Measurements from ENCODE around the gene BMP8A.

The BMP8A gene

DNA sequence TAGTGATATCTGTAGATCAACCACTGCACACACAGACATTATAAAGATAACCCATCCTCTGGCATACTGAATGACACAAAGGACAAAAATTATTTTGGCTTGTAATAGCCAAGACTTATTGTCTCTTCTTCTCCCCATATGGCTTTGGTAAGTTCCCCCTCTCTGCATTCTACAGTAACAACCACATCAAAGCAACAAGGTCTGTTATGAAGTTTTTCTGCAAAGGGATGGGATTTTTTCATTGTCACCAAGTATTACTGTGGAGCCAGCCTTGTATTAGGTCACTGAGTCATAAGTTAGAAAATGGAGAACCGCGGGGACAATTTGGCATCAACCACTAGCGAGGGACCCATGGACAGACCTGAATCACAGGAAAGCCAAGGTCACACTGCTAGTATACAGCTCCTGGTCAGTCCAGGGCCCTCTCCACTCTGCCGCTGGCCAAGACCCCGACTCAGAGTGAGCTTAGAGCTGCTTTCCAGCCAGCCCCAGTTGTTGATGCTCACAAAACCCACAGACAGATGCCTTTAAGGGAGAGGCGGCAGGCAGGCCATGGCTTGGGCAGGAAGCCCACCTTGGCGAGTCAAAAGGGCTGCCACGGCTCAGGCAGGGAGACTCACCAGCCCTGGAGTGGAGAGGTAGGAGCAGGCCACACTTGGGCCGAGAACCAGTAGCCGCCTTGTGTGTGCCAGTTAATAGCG lies 79.2 kb downstream of the BMP8A start:
- TF ChIP-seq, protein P1, sequence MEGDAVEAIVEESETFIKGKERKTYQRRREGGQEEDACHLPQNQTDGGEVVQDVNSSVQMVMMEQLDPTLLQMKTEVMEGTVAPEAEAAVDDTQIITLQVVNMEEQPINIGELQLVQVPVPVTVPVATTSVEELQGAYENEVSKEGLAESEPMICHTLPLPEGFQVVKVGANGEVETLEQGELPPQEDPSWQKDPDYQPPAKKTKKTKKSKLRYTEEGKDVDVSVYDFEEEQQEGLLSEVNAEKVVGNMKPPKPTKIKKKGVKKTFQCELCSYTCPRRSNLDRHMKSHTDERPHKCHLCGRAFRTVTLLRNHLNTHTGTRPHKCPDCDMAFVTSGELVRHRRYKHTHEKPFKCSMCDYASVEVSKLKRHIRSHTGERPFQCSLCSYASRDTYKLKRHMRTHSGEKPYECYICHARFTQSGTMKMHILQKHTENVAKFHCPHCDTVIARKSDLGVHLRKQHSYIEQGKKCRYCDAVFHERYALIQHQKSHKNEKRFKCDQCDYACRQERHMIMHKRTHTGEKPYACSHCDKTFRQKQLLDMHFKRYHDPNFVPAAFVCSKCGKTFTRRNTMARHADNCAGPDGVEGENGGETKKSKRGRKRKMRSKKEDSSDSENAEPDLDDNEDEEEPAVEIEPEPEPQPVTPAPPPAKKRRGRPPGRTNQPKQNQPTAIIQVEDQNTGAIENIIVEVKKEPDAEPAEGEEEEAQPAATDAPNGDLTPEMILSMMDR (IDR thresholded peaks at IDR 0.05; ENCODE audit: control insufficient read depth, extremely low read depth, insufficient read depth): no peak
- DNase-seq (ENCODE audit: low read depth): no peak
- H3K4me3 ChIP-seq (ENCODE audit: low read depth, low read length): no peak overlapping the region

DNA sequence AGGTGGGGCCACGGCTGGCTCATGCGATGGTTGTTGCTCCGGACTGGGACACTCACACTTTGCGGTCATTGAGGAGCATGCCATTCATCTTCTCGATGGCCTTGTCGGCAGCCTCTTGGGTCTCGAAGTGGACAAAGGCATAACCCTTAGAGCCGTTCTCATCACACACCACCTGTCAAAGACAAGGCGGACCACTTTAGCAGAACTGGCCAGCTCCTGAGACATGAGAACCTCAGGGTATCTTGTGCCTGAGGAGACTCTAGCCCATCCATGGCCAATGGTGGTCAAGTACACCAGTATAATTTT lies 79.7 kb downstream of the BMP8A start:
- no peak for DNase-seq (ENCODE audit: low read depth)
- TF ChIP-seq, protein P1 (IDR thresholded peaks at IDR 0.05; ENCODE audit: control insufficient read depth, extremely low read depth, insufficient read depth): no peak
- H3K4me3 ChIP-seq (ENCODE audit: low read depth, low read length): no peak overlapping the region

DNA sequence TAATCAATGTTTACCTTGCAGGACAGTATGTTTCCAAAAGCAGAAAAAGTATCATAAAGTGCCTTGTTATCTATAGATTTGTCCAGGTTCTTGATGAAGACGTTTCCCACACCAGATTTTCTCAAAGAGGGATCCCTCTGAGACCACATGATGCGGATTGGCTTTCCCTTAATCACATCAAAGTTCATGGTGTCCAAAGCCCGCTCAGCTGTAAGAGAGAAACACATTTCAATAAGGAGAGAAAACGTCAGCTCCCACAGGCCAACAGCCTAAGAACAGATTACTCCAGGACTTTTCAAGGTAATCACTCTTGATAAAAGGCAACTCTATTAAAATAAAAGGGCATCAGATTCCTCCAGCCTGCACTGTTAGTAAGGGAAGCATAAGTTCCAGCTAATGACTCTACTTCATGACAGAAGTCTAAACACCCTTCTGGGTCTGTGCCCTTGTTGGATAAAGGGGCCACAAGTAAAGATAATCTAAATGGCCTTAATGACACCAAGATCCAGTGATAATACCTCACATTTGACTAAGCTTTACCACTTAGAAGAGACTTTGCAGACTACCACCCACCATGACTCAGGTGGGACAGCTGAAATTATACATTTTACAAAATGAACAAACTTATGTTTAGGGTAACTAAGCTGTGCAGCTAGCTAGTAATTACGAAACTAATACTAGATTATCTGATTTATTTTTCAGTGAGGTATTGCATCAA lies 81.1 kb downstream of the BMP8A start:
- TF ChIP-seq, protein P1 (IDR thresholded peaks at IDR 0.05; ENCODE audit: control insufficient read depth, extremely low read depth, insufficient read depth): no peak
- DNase-seq (ENCODE audit: low read depth): no peak
- H3K4me3 ChIP-seq (ENCODE audit: low read depth, low read length): no peak overlapping the region

DNA sequence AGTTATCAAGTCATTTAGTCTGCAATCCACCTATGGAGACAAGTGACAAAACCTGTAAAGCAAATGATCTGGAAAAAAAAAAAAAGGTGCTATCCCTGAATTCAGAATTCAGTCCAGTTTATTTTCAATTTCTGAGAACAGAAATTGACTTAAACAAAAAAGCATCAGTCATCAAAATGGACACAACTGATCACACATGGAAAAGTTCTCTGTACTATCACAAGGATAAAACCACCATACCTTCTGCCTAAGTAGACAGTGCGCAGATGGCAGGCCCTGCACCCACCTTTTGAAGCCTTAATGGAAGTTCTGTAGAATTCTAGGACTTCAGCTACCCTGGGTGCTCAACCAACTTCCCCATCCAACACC lies 81.6 kb downstream of the BMP8A start:
- TF ChIP-seq, protein P1 (IDR thresholded peaks at IDR 0.05; ENCODE audit: control insufficient read depth, extremely low read depth, insufficient read depth): no peak
- H3K4me3 ChIP-seq (ENCODE audit: low read depth, low read length): no peak overlapping the region
- DNase-seq (ENCODE audit: low read depth): no peak

GRCh38 chr1:39573736-39574624 lies 82.5 kb downstream of the BMP8A start:
- TF ChIP-seq, protein P1 (IDR thresholded peaks at IDR 0.05; ENCODE audit: control insufficient read depth, extremely low read depth, insufficient read depth): no peak
- DNase-seq (ENCODE audit: low read depth): no peak
- H3K4me3 ChIP-seq (ENCODE audit: low read depth, low read length): peak overlapping the region; percentile 85

DNA sequence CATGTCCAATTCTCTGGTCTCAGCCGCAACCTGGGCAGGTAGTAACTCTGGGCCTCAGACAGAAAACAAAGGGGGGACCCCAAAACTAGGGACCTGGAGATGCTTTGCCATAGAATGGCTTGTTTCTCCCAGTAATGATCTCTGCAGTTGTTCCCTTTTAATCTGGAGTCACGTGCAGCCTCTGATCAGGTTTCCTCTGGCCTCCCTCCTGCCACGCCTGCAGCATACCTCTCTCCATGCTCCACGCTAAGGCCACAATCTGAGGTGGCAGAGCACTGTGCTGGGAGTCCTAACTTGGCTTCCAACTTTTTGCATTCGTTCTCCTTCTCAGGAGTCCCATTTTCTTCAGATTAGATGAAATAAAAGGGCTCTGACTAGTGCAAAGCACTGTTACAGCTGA lies 83.2 kb downstream of the BMP8A start:
- no peak for DNase-seq (ENCODE audit: low read depth)
- TF ChIP-seq, protein P1 (IDR thresholded peaks at IDR 0.05; ENCODE audit: control insufficient read depth, extremely low read depth, insufficient read depth): no peak
- H3K4me3 ChIP-seq (ENCODE audit: low read depth, low read length): peak overlapping the region; percentile 85

Data from LNCaP clone FGC (cell line).